HG02798 (cell line): Measurements from ENCODE around the gene ODR4.
"Not testable (repeated sequence)": the region's sequence is repeated elsewhere in the genome, so short reads cannot be mapped to it uniquely, and the experiment has no call there.

Source experiments
- ATAC-seq: cut with Tn5 transposase; IDR thresholded peaks from one replicate; pipeline ENCODE4 v1.9.1; 2021; ENCODE audit warnings: mild to moderate bottlenecking; ENCODE audit not compliant: unreplicated experiment, poor library complexity

The ODR4 gene

GRCh38 chr1:186375152-186375928, at the start of gene ODR4, which contains the start of gene TPR:
ODR4 (plus strand) TSS chr1:186375838; CDS start chr1:186379786, 3,948 bp downstream.
TPR (minus strand) TSS chr1:186375253; CDS start chr1:186375028, 225 bp downstream.
- ATAC-seq, result peak; percentile 86

GRCh38 chr1:186326009-186326408, 49.6 kb upstream of the ODR4 start:
- no peak for ATAC-seq

- no peak for ATAC-seq
These were observed 48.3 kb upstream of the ODR4 start for GRCh38 chr1:186327331-186327730.

DNA sequence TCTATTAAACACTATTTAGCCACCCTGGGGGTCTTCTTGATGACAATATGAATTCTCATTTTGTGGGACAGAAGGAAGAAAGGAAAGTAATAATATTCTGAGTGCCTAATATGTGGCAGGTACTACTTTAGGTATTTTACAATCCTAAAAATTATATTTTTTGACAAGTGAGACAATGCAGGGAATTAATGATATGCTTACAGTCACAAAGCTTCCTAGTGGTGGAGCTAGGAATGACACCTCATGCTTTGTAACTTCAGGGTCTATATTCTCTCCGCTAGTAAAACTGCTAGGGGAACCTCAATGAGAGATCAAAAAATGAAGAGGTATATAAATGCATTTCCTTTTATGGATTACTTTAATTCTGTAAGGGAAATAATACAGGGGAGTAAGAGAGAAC, 44.9 kb upstream of the ODR4 start:
- no peak for ATAC-seq

GRCh38 chr1:186337554-186337953, 38.1 kb upstream of the ODR4 start:
- no peak for ATAC-seq

DNA sequence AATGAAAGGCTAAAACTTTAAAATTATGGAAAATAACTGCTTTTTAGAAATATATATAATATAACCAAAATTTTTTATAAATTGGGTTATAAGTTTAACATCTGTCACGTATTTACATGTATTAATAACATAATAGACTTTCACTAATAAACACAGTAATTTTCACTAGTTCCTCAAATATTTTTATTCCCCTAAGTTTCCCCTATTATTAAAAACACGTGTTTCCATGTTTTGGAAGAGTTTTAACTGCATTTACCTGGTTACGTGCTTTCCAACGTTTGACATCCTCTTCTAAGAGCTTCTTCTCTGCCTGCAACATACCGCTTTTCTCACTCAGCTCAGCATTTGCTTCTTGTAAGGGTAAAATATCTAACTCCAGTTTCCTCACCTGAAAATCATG, 34.9 kb upstream of the ODR4 start:
- ATAC-seq, result no peak

GRCh38 chr1:186347837-186348691, 27.6 kb upstream of the ODR4 start:
- not testable (repeated sequence) for ATAC-seq

DNA sequence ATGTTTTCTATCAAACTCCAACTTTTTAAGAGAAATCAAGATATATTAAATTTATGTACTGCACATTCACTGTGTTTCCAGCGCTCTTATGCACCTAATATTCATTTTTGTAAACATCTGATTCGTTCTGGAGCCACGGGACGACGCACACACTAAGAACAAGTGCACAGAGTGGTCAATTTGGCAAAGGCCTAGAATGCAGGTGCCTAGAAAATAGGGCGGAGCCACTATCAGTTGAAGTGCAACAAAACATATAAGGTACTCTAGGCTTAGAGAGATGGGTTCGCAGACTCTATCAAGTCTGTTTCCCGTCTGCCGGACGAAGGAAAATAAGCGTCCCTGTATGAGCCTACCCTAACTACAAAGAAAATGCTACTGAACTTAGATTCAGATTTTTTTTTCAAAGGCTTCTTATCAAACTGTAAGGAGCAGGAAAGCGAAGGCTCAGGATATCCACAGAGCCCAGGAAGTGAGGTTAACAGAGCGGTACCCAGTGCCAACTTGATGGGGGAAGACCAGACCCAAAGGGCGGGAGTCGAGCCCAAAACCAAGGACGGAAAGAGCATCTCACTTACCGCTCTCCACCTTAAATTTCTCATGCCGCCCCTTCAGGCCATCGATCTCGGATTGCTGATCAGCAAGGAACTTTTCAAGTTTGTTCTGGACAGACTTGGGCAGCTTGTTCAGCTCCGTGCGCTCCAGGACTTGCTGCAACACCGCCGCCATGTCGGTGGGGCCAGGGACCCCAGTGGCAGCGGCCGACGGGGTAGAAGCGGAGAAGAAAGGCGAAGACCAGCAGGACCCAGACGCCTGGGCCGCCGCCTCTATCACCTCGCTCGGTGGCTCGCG, 1.1 kb upstream of the ODR4 start:
- ATAC-seq, result peak; percentile 21

GRCh38 chr1:186375929-186376319, 286 bp downstream of the ODR4 start:
- no peak for ATAC-seq

DNA sequence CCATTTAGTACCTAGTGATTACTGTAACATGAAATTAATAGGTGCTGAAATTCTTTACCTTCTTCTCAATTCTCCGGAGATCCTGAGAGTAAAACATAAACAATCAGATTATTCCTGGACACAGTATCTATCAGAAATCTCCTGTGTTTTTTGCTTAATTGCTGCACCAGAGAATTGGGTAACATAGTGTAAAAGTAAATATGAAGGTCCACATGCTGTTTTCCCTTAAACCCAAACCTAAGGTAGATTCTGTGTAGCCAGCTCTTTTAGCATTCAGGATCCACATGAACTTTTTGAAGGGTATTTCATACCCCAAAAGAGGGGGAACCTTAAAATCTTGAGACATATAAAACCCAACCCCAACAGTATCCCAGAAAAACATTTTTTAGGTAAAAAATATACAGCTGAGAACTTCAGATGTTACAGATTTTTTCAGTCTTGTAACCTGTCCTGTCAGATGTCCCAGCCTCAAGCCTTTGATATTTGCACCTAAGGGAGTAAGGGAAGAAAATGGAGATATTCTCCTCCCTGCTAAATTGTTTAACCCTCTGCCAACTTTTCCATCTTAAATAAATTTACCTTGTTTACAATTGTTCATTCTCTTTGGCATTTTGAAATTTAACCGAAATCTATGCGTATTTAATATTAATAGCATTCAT, 11.2 kb downstream of the ODR4 start:
- ATAC-seq, result no peak

DNA sequence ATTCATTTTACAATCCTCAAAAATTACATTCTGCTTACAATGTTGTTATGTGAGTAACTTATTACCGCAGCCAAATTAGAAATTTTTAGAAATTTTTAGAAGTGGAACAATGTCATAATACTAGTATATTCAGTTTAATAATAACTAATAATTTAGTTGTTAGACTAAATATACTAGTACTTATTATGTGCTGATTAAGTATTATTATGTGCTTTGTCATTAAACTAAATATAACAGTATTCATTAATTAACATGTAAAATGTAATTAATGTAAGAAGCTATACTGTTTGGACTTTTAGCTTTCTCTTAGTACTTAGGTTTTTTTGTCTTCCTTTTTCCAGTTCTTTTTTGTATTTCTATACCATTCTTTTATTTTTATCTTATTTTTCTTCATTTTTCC, 15.3 kb downstream of the ODR4 start:
- no peak for ATAC-seq

DNA sequence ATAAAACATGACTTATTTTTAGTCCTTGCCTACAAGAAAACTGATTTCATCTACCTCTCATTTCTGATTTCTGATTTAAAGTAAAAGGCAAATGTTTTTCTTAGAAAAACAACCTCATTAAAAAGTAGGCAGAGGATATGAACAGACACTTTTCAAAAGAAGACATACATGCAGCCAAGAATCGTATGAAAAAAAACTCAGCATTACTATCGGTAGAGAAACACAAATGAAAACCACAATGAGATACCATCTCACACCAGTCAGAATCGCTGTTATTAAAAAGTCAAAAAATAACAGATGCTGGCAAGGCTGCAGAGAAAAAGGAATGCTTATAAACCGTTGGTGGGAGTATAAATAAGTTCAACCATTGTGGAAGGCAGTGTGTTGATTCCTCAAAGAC, 16.2 kb downstream of the ODR4 start:
- no peak for ATAC-seq

DNA sequence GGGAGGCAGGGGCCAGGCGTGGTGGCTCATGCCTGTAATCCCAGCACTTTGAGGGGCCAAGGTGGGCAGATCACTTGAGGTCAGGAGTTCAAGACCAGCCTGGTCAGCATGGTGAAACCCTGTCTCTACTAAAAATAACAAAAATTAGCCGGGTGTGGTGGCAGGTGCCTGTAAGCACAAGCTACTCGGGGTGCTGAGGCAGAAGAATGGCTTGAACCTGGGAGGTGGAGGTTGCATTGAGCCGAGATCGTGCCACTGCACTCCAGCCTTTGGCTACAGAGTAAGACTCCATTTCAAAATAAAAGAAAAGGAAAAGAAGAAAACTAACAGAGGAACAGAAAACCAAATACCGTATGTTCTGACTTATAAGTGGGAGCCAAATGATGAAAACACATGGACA, 17.1 kb downstream of the ODR4 start:
- ATAC-seq, result not testable (repeated sequence)

DNA sequence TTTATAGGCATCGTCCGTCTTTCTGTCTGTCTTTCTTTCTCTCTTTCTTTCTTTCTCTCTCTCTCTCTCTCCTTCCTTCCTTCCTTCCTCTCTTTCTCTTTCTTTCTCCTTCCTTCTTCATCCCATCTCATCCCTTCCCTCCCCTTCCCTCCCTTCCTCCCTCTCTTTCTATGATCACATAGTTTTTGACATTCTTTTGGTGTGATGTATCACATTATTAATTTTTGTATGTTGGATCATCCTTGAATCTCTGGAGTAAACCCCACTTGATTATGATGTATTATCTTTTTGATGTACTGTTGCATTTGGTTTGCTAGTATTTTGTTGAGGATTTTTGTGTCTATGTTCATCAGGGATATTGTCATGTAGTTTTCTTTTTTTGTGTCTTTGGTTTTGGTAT, 25.8 kb downstream of the ODR4 start:
- ATAC-seq, result not testable (repeated sequence)

- ATAC-seq, result no peak
These were observed 28.0 kb downstream of the ODR4 start for GRCh38 chr1:186403632-186404031.

- ATAC-seq, result peak; percentile 64
These were observed 28.9 kb downstream of the ODR4 start for GRCh38 chr1:186404454-186405051.

GRCh38 chr1:186409091-186409490, 33.5 kb downstream of the ODR4 start:
- ATAC-seq, result peak; percentile 74

DNA sequence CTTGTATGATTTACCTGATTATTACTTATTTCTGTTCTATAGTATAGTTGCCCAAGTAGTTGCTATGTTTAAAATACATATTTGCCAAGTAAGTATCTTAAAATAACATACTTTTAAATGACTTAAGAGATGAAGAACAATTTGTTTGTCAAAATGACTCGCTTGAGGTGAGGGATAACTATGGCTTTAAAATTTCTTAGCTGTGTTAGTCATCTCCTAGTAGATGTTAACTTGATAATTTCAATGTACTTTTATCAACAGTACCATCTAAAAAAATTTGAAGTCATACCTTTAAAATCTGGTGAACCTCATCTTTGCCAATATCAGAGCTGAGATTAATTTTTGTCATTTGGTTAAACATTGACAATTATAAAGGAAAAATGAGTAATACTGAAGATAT, 37.7 kb downstream of the ODR4 start:
- no peak for ATAC-seq

DNA sequence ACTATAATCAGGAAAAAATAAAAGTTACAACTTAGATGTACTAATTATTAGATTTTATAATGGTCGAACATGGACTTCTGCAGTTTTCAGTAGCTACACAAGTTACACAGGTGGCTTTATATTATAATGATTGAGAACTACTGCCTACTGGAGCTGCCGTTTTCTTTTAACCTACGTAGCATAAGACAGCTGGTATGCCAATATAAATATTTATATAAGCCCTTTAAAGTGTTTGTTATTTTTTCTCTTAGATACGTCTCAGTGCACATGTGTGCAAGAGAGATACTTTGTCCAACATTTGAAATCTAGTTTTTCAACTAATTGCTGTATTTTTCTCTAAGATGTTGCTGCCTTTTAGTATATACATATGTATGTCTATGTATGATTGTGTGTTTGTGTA, 42.9 kb downstream of the ODR4 start:
- ATAC-seq, result no peak

GRCh38 chr1:186420311-186420710, 44.7 kb downstream of the ODR4 start:
- no peak for ATAC-seq
